ENCODE data around the gene RBM23.
A peak's percentile ranks its signal among the peaks of the same experiment; 100 is the strongest.
"Not testable (repeated sequence)": the region's sequence is repeated elsewhere in the genome, so short reads cannot be mapped to it uniquely, and the experiment has no call there.

Gene RBM23

GRCh38 chr14:22915886-22916521, 2.9 kb downstream of the RBM23 start:
- DNase-seq (ENCODE audit: low spot score), result no peak

DNA sequence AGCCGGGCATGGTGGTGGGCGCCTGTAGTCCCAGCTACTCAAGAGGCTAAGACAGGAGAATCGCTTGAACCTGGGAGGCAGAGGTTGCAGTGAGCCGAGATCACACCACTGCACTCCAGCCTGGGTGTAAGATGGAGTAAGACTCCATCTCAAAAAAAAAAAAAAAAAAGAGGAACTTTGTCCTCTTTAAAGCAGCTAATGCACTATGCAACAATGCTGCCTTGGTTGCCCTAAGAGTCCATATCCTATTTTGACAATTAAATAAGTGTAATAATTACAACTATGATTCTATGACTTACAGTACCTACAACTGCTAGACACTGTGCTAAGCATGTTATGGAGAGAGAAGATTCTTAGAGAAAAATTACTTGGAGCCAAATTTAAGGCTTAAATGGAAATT, 4.1 kb downstream of the RBM23 start:
- DNase-seq (ENCODE audit: low spot score), result not testable (repeated sequence)

GRCh38 chr14:22910916-22911315, 8.0 kb downstream of the RBM23 start:
- DNase-seq (ENCODE audit: low spot score), result no peak

DNA sequence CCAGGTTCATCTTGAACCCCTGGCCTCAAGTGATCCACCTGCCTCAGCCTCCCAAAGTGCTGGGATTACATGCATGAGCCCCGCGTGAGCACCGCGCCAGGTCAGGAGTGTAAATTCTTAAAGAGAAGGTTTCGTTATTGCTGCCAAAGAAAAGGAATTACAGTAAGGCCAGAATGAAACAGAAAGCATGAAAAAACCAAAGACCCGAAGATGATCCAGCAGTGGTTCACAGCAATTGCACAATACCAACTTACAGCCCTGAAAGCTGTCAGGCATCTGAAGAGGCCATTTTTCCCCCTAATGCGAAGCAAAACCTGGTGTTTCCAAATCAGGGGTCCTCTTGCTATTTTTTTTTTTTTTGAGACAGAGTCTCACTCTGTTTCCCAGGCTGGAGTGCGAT, 10.3 kb downstream of the RBM23 start:
- DNase-seq (ENCODE audit: low spot score), result no peak

DNA sequence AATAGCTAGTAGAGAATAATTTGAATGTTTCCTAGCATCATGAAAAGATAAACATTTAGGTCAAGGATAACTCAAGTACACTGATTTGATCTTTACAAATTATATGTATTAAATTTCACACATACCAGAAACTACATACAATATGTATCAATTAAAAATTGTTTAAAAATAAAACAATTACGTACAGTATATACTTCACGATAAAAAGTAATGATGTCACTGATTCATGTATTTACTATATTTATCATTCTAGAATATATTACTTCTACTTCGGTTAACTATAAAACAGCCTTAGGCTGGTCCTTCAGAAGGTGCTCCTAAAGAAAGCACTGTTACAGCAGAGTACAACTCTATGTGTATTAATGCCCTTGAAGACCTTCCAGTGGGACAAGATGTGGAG, 11.5 kb downstream of the RBM23 start:
- DNase-seq (ENCODE audit: low spot score), result no peak

- no peak for DNase-seq (ENCODE audit: low spot score)
These were observed 12.9 kb downstream of the RBM23 start for GRCh38 chr14:22906073-22906472.

DNA sequence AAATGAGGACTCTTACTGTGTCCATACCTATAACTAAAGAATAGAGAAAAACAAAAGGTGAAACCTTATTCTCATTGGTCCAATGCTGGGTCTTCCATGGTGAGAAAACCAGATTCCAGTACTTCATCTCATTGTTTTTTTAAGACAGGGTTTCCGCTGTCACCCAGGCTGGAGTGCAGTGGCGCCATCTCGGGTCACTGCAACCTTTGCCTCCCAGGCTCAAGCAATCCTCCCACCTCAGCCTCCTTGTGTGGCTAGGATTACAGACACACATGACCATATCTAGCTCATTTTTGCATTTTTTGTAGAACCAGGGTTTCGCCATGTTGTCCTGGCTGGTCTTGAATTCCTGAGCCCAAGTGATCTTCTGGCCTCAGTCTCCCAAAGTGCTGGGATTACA, 13.3 kb downstream of the RBM23 start:
- DNase-seq (ENCODE audit: low spot score), result no peak

DNA sequence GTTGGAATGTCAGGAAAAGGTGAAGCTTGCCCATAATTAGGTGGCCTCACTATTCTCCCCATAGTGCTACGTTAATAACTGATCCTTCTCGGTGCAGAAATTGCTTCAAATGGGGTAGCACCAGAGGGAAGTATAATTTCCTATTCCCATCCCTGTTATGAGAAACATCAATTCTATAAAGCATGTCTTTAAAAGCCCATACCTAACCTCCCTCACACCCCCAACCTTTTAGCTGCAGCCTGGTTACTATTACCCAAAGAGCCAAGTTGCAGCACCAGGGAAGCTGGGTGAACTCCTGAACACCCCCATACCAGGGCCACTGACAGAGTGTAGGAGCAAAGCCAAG, 15.2 kb downstream of the RBM23 start:
- no peak for DNase-seq (ENCODE audit: low spot score)

DNA sequence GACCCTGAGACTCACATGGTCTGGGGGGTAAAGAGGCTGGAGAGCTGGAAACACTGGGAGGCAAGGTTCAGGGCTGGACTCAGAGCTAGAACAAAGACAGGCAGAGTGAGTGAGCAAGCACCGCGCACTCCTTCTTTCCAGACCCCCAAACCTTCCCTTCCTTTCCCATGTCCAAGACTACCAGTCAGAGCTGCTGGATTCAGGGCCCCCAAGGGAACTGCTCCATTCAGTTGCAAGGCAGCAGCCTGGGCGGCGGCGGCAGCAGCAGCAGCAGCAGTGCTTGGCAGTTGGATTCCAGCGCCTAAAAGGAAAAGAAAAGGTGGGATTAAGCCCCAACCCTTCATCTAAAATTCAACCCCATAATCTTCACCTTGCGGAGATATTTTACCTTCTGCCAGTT, 17.1 kb downstream of the RBM23 start:
- no peak for DNase-seq (ENCODE audit: low spot score)

GRCh38 chr14:22900081-22900799, 18.7 kb downstream of the RBM23 start:
- peak; percentile 82 for DNase-seq (ENCODE audit: low spot score)

DNA sequence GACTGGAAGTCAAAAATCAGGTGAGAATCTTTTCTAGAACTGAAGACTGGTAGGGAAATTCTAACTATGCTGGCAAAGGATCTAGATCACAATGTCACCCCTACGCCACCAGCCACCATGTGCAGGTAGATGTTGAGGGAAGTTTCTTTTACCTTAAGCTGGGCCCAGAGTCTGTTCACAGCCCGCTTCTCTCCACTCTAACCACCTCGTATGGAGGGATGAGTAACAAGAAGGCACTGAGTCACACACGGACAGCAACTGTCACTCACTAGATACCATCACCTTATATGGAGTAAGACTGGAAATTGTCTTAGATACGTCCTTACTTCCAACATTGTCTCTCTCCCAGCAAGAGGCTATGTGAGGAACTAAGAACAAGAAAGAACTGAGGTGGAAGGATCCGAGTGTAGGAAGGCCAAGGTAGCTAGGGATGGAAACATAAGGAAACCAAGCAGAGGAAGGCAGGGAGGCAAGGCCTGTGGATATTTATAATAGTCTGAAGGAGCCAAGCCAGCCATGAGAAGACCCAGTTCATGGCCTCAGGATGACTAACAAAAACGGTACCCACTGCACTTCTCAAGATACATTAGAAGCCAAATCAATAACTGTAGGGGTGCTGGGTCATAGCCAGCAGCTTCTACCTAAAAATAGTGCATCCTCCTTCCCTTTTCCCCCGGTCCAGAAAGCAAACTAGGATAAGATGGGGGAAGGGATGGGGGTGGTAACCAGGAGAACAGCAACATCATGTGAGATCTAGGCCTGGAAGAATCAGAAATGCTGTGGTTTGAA, 20.5 kb downstream of the RBM23 start:
- DNase-seq (ENCODE audit: low spot score), result peak; percentile 79

DNA sequence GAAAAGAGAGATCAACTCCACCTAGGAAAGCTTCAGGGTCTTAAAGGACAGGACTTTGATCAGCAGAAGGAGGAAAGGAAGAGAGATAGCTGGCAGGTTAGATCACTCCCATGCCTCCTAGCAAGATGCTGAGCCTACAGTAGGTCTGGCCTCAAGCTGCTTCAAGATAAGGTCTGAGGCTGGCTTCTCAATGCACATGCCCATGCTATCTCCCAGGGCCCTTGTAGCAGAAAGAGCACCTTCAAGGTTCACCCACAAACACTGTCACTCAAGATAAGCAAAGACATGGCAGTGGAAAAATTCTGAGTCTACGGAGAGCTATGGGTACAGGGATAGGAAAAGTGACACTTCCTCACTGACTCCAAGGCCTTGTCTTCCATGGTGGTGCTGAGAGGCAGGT, 21.6 kb downstream of the RBM23 start:
- DNase-seq (ENCODE audit: low spot score), result no peak

DNA sequence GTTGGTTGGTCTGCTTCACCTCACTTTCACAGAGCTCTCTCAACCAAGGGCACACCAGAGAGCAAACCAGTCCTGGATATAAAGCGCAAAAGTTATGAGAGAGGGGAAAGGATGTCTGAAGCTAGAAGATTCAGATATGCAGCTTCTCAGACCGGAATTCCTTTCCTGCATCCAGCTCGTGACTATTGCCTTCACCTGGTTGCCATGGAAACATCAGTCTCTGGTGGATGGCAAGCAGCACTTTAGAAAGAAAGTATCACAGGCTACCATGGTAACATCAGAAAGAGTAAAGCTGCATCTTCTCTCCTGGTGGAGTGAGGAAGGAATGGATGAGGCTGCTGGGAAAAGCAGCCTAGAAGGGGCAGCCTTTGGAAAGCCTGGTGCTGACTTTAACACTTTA, 22.2 kb downstream of the RBM23 start:
- no peak for DNase-seq (ENCODE audit: low spot score)

- DNase-seq (ENCODE audit: low spot score), result no peak
These were observed 22.6 kb downstream of the RBM23 start for GRCh38 chr14:22896356-22896755.

GRCh38 chr14:22895402-22895801, 23.5 kb downstream of the RBM23 start:
- no peak for DNase-seq (ENCODE audit: low spot score)

DNA sequence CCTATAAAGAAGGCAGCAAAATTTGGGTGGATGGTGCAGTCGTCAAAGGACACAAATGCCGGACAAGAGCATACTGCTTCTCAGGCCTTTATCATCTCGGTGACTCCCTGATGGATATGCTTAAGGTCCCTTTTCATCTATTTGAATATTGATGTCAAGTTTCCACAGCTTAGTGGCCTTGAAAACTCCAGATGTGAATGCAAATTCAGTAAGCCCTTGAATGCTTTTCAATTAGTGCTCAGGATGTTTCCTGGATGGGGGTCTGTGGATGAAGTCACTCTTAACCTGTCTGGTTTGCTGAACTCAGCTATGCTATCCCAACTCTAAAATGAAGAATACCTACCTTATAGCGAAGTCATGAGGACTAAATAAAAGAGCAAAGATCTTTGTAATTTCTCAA, 25.2 kb downstream of the RBM23 start:
- DNase-seq (ENCODE audit: low spot score), result no peak

- DNase-seq (ENCODE audit: low spot score), result no peak
These were observed 26.5 kb downstream of the RBM23 start for GRCh38 chr14:22892488-22892887.

GRCh38 chr14:22890416-22890815, 28.5 kb downstream of the RBM23 start:
- DNase-seq (ENCODE audit: low spot score), result no peak

- no peak for DNase-seq (ENCODE audit: low spot score)
These were observed 30.3 kb downstream of the RBM23 start for GRCh38 chr14:22888662-22889061.

GRCh38 chr14:22887990-22888378, 31.0 kb downstream of the RBM23 start:
- DNase-seq (ENCODE audit: low spot score), result no peak

- peak; percentile 51 for DNase-seq (ENCODE audit: low spot score)
These were observed 31.5 kb downstream of the RBM23 start for GRCh38 chr14:22887260-22887989.

- DNase-seq (ENCODE audit: low spot score), result peak; percentile 79
These were observed 32.3 kb downstream of the RBM23 start for GRCh38 chr14:22886500-22887259.
